ENCODE results near the gene ATOSA. TPM values are rescaled to one million over a fixed set of nuclear protein-coding genes. Genes with fewer than 3 reads are reported as not detected.

The ATOSA gene
- polyA plus RNA-seq, 2 donors, result 28.1 to 104 TPM

- Histone ChIP-seq H3K36me3 (ENCODE audit: control insufficient read depth in 2 of 2, insufficient read depth in 2 of 2, low read length in 1 of 2) (peaks cover 0 to 3% of the 10 kb centered on the region in 2 donors), H3K27ac (ENCODE audit: low read depth in 2 of 2, low read length in 1 of 2) (no peak overlapping the region), H3K9me3 (ENCODE audit: control insufficient read depth in 2 of 2, insufficient read depth in 1 of 2, low read depth in 1 of 2, low read length in 1 of 2) (no peaks in the 10 kb centered on the region), H3K4me3 (ENCODE audit: low read depth in 1 of 2, low read length in 2 of 2) (no peak overlapping the region), H3K27me3 (ENCODE audit: control insufficient read depth in 1 of 2, insufficient read depth in 2 of 2, low read length in 2 of 2) (no peaks in the 10 kb centered on the region), H3K4me1 (ENCODE audit: control insufficient read depth in 2 of 2, insufficient read depth in 2 of 2, low read length in 1 of 2) (no peaks in the 10 kb centered on the region)
These were observed 29.5 kb downstream of the ATOSA start for GRCh38 chr15:52649686-52650085.

GRCh38 chr15:52645916-52646315, 33.3 kb downstream of the ATOSA start:
- no peaks in the 10 kb centered on the region for H3K27me3 ChIP-seq (ENCODE audit: control insufficient read depth in 1 of 2, insufficient read depth in 2 of 2, low read length in 2 of 2)
- 93 to 94% methylated on average over 2 of the region's 2 CpGs for WGBS, 2 donors
- H3K27ac ChIP-seq (ENCODE audit: low read depth in 2 of 2, low read length in 1 of 2), result no peak overlapping the region
- no peaks in the 10 kb centered on the region for H3K4me1 ChIP-seq (ENCODE audit: control insufficient read depth in 2 of 2, insufficient read depth in 2 of 2, low read length in 1 of 2)
- H3K9me3 ChIP-seq (ENCODE audit: control insufficient read depth in 2 of 2, insufficient read depth in 1 of 2, low read depth in 1 of 2, low read length in 1 of 2), result no peaks in the 10 kb centered on the region
- H3K4me3 ChIP-seq (ENCODE audit: low read depth in 1 of 2, low read length in 2 of 2), result no peak overlapping the region
- H3K36me3 ChIP-seq (ENCODE audit: control insufficient read depth in 2 of 2, insufficient read depth in 2 of 2, low read length in 1 of 2), result peaks cover 0 to 3% of the 10 kb centered on the region in 2 donors

DNA sequence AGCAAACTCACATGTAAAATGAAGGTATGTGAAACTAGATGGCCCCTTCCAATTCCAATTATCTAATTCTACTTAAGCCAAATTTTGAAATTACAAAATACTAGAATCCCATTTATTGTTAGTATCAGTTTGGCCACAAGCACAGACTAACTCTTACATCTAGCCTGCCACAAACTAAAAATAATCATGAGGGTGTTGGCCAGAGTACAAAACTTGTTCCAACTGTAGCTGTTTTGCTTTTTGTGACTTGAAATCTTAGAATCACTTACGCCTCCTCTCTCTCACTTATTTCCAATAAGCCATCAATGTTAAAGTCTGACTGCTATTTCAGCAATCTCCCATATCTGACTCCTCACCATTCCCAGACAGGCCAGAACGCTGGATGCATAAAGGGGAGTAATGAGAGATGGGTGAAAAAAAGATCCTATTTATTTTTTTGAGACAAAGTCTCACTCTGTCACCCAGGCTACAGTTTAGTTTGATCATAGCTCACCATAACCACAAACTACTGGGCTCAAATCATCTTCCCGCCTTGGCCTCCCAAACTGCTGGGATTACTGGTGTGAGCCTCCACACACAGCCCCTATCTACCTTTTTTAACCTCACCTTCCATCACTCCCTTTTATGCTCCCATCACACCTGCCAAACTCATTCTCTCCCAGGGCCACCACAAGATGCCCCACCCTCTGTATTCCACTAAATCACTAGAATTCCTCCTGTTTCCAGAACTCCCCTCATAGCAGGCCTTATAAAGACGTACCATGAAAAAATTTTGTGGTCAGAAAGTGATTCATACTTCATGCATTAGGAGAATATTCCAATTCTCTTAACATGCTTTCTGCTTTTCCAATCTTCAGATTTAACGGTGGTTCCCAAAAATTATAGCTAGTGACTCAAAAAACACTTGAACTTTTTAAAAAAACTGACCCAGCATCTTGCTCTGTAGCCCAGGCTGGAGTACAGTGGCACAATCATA, 36.5 kb downstream of the ATOSA start:
- no peak overlapping the region for H3K4me3 ChIP-seq (ENCODE audit: low read depth in 1 of 2, low read length in 2 of 2)
- H3K36me3 ChIP-seq (ENCODE audit: control insufficient read depth in 2 of 2, insufficient read depth in 2 of 2, low read length in 1 of 2), result peaks cover 0 to 6% of the 10 kb centered on the region in 2 donors
- no peak overlapping the region for H3K27ac ChIP-seq (ENCODE audit: low read depth in 2 of 2, low read length in 1 of 2)
- no peaks in the 10 kb centered on the region for H3K27me3 ChIP-seq (ENCODE audit: control insufficient read depth in 1 of 2, insufficient read depth in 2 of 2, low read length in 2 of 2)
- 79 to 80% methylated on average over 5 of the region's 5 CpGs for WGBS, 2 donors
- no peaks in the 10 kb centered on the region for H3K4me1 ChIP-seq (ENCODE audit: control insufficient read depth in 2 of 2, insufficient read depth in 2 of 2, low read length in 1 of 2)
- no peaks in the 10 kb centered on the region for H3K9me3 ChIP-seq (ENCODE audit: control insufficient read depth in 2 of 2, insufficient read depth in 1 of 2, low read depth in 1 of 2, low read length in 1 of 2)

DNA sequence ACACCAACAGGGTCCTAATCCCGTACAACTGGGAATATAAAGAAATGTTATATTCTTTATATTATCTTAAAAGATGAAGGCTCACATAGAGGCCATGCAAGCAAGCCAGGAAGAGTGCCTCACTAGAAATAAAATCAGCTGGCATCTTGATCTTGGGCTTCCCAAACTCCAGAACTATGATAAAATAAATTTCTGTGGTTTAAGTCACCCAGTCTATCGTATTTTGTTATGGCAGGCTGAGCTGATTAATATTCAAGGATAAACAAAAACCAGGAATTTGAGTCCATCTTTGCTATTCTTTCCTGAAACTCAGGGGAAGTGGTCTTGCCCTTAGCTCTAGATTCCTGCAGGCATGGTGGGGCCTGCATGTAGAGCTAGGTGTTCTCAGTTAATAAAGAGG, 42.7 kb downstream of the ATOSA start:
- H3K9me3 ChIP-seq (ENCODE audit: control insufficient read depth in 2 of 2, insufficient read depth in 1 of 2, low read depth in 1 of 2, low read length in 1 of 2), result no peaks in the 10 kb centered on the region
- peaks cover 0 to 3% of the 10 kb centered on the region in 2 donors for H3K36me3 ChIP-seq (ENCODE audit: control insufficient read depth in 2 of 2, insufficient read depth in 2 of 2, low read length in 1 of 2)

GRCh38 chr15:52635908-52636307, 43.3 kb downstream of the ATOSA start:
- no peaks in the 10 kb centered on the region for H3K9me3 ChIP-seq (ENCODE audit: control insufficient read depth in 2 of 2, insufficient read depth in 1 of 2, low read depth in 1 of 2, low read length in 1 of 2)
- no peak overlapping the region for H3K4me3 ChIP-seq (ENCODE audit: low read depth in 1 of 2, low read length in 2 of 2)
- no peaks in the 10 kb centered on the region for H3K4me1 ChIP-seq (ENCODE audit: control insufficient read depth in 2 of 2, insufficient read depth in 2 of 2, low read length in 1 of 2)
- 93 to 94% methylated on average over 1 of the region's 1 CpG for WGBS, 2 donors
- H3K27me3 ChIP-seq (ENCODE audit: control insufficient read depth in 1 of 2, insufficient read depth in 2 of 2, low read length in 2 of 2), result no peaks in the 10 kb centered on the region
- no peak overlapping the region for H3K27ac ChIP-seq (ENCODE audit: low read depth in 2 of 2, low read length in 1 of 2)
- peaks cover 0 to 3% of the 10 kb centered on the region in 2 donors for H3K36me3 ChIP-seq (ENCODE audit: control insufficient read depth in 2 of 2, insufficient read depth in 2 of 2, low read length in 1 of 2)

More for the DNA sequence above, 42.7 kb downstream of the ATOSA start:
- no peaks in the 10 kb centered on the region for H3K27me3 ChIP-seq (ENCODE audit: control insufficient read depth in 1 of 2, insufficient read depth in 2 of 2, low read length in 2 of 2)
- no peak overlapping the region for H3K27ac ChIP-seq (ENCODE audit: low read depth in 2 of 2, low read length in 1 of 2)
- no peak overlapping the region for H3K4me3 ChIP-seq (ENCODE audit: low read depth in 1 of 2, low read length in 2 of 2)
- no peaks in the 10 kb centered on the region for H3K4me1 ChIP-seq (ENCODE audit: control insufficient read depth in 2 of 2, insufficient read depth in 2 of 2, low read length in 1 of 2)
- WGBS, 2 donors, result 83 to 89% methylated on average over 2 of the region's 2 CpGs

Other genes starting within 250 kb of the ATOSA start
- 1 to 10 TPM; 1.6 to 1.9 TPM for gene MYO5A, start 150.5 kb downstream of the ATOSA start, polyA plus RNA-seq
- 10 to 100 TPM; 16.1 to 25.8 TPM for gene ARPP19, start 110.4 kb downstream of the ATOSA start, polyA plus RNA-seq
- not detected for gene ONECUT1, start 110.9 kb upstream of the ATOSA start, polyA plus RNA-seq

All from esophagus (tissue), 2 donors.